ENCODE results near the gene SORCS1.

SORCS1 gene

DNA sequence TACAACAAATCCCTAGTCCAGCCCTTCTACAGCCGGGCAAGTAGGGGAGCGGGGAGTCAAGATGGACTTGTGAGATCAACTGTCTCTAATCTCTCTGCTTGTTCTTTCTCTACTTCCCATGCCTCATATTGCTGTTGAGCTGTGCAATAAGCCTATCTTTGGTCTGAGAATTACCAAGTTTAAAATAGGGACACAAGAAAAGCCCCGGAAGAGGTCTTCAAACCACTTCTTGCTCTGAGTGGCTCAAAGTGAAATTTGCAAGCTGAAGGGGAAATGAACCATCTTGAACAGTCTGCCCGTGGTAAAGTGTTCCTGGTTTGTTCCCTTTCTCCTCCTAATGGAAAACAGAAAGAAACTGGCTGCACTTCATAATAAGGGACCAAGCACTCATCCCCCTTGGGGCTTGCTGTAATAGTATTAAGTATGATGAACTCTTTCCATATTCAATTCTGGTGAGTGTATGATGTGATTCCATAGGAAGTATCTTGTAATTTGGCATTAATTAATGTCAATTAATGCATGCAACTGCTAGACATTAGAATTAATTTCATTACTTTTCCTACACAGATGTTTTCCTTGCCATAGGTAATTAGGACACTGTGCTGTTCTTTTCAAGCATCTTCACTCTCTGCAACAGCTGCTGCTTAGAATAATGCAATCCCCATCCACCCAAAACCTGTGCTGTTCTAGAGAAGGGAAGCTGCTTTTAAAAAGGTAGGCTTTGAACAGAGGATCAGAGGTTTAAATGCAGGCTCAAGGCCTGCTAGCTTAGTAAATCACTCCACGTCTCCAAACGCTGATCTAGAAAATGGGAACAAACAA, 449.6 kb downstream of the SORCS1 start:
- no peak for DNase-seq

- DNase-seq, result no peak
These were observed 450.7 kb downstream of the SORCS1 start for GRCh38 chr10:106713846-106714245.

GRCh38 chr10:106712988-106713387, 451.5 kb downstream of the SORCS1 start:
- DNase-seq, result no peak

GRCh38 chr10:106711313-106711906, 453.1 kb downstream of the SORCS1 start:
- DNase-seq, result no peak

GRCh38 chr10:106708506-106708905, 456.0 kb downstream of the SORCS1 start:
- no peak for DNase-seq

DNA sequence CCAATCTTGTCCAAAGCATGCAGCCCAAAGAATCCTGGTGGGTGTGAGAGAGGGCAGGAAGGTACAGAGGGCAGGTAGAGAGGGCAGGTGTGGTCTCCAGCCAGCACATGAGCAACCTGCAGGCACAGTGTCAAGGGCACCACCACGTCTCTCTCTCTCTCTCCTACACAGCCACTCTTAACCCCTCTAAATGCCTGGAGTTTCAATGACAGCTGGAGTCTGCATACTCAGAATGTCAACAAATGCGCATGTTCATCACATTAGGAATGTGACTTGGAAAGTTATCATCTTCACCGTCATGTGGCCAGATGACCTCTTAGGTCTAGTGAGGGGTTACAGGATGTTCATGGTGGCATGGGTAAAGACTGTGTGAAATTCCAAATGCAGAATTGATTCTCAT, 456.8 kb downstream of the SORCS1 start:
- no peak for DNase-seq

GRCh38 chr10:106706127-106706526, 458.4 kb downstream of the SORCS1 start:
- DNase-seq, result no peak

DNA sequence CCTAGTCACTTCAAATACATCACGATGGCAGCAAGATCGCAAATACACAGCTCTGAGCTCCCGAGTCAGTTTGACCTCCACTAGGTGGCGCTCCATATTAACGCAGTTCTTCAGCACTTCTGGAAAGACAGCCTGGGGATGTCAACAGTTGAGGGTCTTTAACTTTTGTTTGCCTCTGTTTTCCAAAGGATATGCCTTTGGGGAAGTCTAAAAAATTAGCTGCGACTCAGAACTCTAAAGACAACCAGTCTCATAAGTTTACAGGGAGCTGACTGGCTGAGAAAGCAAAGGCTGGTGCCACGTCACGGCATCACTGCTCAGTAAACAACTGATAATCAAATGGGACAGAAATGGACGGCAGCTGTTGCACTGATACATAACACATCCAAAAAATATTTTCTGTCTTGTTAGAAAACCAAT, 458.8 kb downstream of the SORCS1 start:
- no peak for DNase-seq

GRCh38 chr10:106696239-106696638, 468.3 kb downstream of the SORCS1 start:
- DNase-seq, result no peak

DNA sequence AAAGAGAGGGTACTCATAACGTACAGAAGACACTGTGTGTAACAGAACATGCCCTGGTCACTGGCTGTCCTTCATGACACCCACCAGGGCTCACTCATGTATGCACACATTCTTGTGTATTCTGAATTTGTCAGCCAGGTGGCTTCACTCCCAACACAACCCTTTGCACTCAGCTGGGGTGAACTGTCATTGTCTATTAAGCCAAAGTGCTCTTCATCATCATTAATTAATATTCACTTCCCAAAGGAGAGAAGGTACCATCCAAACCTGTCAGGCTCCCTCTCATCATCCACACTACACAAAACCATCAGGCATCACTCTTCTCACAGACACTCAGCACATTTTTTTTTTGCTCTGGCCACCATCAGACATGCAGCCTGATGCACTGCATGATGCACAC, 469.8 kb downstream of the SORCS1 start:
- DNase-seq, result no peak

DNA sequence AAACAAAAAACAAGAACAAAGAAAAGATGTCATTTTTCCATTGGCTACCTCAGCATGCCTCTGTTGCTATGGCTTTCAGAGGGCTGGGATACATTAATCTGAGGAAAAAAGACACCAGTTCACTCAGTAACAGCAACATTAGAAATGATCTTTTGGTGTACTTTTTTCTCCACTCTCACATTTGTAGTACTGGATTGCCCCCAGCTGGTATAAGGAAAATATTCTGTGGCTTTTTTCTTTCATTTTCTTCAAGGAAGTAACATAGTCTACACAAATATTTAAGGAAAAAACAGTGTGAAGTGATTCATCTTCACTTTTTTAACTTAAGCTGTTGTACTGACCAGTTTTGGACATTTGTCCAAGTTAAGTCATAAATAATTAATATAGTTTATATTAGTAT, 482.3 kb downstream of the SORCS1 start:
- DNase-seq, result no peak

- DNase-seq, result no peak
These were observed 484.4 kb downstream of the SORCS1 start for GRCh38 chr10:106680061-106680460.

DNA sequence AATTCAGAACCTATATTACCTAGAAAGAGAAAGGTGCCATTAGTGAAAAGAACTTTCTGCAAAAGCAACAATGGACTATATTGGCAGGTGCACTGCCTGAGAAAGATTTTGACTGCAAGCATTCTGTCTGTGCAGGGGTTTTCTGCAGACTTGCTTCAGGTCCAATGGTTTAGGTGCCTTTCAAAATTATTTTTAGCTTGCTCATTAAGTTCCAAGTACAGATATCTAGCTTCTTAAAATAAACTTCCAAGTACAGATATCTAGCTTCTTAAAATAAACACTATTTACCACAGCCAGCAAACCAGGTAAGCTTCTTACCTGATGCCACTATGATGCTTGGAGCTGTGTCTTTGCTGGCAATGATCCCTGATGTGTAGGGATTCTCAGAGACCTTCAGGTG, 485.2 kb downstream of the SORCS1 start:
- DNase-seq, result no peak

DNA sequence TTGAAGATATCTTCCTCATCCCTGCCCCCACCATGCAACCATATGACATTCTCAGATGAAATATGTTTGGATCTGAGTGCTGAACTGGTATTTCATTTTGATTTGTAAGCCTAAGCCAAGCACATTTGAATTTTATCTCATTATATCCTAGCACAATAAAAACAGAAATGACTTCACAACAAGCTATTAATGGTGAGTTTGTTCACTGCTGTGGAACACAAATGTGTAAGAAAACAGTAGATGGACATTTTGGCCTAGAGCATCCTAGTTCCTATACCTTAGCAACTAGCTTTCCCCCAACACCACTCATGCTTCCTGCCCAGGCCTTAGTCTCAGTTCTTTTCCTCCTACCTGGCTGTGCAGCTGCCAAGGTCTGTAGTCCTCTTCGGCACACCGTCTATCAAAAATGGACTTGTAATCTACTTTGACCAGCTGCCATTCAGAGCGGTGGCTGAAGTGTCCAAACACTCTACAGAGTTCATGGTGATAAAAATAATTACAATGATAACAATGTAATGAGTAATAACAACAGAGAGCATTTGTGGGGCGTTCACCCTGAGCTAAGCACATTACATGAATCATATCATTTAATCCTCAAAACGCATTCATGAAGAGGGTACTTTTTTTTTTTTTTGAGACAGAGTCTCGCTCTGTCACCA, 491.9 kb downstream of the SORCS1 start:
- DNase-seq, result no peak

GRCh38 chr10:106661767-106662140, 502.8 kb downstream of the SORCS1 start:
- DNase-seq, result no peak

- DNase-seq, result no peak
These were observed 503.3 kb downstream of the SORCS1 start for GRCh38 chr10:106661133-106661766.

- no peak for DNase-seq
These were observed 504.0 kb downstream of the SORCS1 start for GRCh38 chr10:106660550-106660949.

DNA sequence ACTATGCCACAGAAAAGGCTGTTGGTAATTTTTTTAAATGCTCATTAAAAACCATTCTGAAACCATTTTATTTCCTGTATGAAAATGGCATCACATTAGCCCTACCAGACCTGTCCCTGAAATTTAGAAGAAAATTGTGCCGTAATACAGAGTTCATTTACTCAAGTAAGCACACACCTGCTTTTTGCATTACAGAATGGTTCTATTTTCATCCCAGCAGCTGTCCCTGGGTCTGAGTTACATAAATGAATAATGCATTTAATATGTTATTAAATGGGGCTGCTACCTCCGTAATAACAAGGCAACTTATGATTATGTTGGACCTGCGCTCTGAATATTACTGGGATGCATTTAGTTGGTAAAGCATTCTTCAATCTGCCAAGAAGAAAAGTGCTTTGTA, 508.9 kb downstream of the SORCS1 start:
- no peak for DNase-seq

GRCh38 chr10:106655165-106655564, 509.3 kb downstream of the SORCS1 start:
- no peak for DNase-seq

- DNase-seq, result no peak
These were observed 512.2 kb downstream of the SORCS1 start for GRCh38 chr10:106652279-106652678.

GRCh38 chr10:106648534-106649481, 515.7 kb downstream of the SORCS1 start:
- DNase-seq, result no peak

DNA sequence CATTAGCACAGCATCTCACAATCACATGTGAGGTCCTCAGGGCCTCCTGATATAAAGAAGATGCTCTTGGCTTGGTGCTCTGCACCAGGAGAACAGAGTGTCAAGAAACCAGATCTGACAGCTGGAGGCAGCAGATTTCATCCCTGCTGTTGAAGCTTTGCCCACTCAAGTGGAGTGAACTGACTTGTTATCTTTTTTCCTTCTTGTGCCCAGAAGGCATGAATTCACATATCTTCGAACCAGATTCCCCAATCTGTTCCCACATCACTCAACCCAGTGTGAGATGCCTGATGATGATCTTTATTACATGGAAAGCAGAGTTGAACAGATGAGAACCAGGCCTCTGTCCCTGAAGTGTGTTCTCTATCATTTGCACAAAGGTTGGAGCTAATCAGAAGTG, 521.0 kb downstream of the SORCS1 start:
- no peak for DNase-seq

All from cerebellar nuclear complex (tissue), 1 donor.